ENCODE data around the gene BRWD1.

The BRWD1 gene

GRCh38 chr21:39313571-39314142 lies at the start of gene BRWD1:
BRWD1 (minus strand) TSS chr21:39313632; CDS start chr21:39313491, 141 bp downstream.
- ATAC-seq, result peak; percentile 67
- TF ChIP-seq ZNF8 (CRISPR knock-in tag; IDR thresholded peaks at IDR 0.05), result 0 out of 2 replicates have a peak, but pooled peaks have one; percentile 25
- no peak for TF ChIP-seq GLIS3 (CRISPR knock-in tag; IDR thresholded peaks at IDR 0.05)
- TF ChIP-seq BACH2 (CRISPR knock-in tag; IDR thresholded peaks at IDR 0.05; ENCODE audit: borderline replicate concordance), result 0 out of 2 replicates have a peak, but pooled peaks have one; percentile 31
- TF ChIP-seq ZFP3 (CRISPR knock-in tag; IDR thresholded peaks at IDR 0.05), result peak; percentile 80; the same call in 1 of the 2 replicates
- no peak for TF ChIP-seq RARB (CRISPR knock-in tag; IDR thresholded peaks at IDR 0.05)
- TF ChIP-seq, protein P1, sequence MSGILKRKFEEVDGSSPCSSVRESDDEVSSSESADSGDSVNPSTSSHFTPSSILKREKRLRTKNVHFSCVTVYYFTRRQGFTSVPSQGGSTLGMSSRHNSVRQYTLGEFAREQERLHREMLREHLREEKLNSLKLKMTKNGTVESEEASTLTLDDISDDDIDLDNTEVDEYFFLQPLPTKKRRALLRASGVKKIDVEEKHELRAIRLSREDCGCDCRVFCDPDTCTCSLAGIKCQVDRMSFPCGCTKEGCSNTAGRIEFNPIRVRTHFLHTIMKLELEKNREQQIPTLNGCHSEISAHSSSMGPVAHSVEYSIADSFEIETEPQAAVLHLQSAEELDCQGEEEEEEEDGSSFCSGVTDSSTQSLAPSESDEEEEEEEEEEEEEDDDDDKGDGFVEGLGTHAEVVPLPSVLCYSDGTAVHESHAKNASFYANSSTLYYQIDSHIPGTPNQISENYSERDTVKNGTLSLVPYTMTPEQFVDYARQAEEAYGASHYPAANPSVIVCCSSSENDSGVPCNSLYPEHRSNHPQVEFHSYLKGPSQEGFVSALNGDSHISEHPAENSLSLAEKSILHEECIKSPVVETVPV (CRISPR knock-in tag; IDR thresholded peaks at IDR 0.05), result 0 out of 2 replicates have a peak, but pooled peaks have one; percentile 48
- no peak for TF ChIP-seq OSR1 (CRISPR knock-in tag; IDR thresholded peaks at IDR 0.05)
- peak; percentile 96 for TF ChIP-seq CSDC2 (CRISPR knock-in tag; IDR thresholded peaks at IDR 0.05)
- no peak for TF ChIP-seq ZC3H10 (CRISPR knock-in tag; IDR thresholded peaks at IDR 0.05)
- no peak for TF ChIP-seq CREB5 (CRISPR knock-in tag; IDR thresholded peaks at IDR 0.05; ENCODE audit: low read depth)
- TF ChIP-seq TCF4 (CRISPR knock-in tag; IDR thresholded peaks at IDR 0.05; ENCODE audit: borderline replicate concordance), result no peak
- TF ChIP-seq ZNF565 (CRISPR knock-in tag; conservative IDR thresholded peaks at IDR 0.05; ENCODE audit: low read depth), result no peak
- TF ChIP-seq, protein P2, sequence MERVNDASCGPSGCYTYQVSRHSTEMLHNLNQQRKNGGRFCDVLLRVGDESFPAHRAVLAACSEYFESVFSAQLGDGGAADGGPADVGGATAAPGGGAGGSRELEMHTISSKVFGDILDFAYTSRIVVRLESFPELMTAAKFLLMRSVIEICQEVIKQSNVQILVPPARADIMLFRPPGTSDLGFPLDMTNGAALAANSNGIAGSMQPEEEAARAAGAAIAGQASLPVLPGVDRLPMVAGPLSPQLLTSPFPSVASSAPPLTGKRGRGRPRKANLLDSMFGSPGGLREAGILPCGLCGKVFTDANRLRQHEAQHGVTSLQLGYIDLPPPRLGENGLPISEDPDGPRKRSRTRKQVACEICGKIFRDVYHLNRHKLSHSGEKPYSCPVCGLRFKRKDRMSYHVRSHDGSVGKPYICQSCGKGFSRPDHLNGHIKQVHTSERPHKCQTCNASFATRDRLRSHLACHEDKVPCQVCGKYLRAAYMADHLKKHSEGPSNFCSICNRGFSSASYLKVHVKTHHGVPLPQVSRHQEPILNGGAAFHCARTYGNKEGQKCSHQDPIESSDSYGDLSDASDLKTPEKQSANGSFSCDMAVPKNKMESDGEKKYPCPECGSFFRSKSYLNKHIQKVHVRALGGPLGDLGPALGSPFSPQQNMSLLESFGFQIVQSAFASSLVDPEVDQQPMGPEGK (CRISPR knock-in tag; IDR thresholded peaks at IDR 0.05; ENCODE audit: borderline replicate concordance), result peak; percentile 46; the same call in 1 of the 2 replicates
- TF ChIP-seq ARNTL (CRISPR knock-in tag; IDR thresholded peaks at IDR 0.05; ENCODE audit: borderline replicate concordance, low read depth), result no peak
- TF ChIP-seq ESRRG (CRISPR knock-in tag; IDR thresholded peaks at IDR 0.05), result no peak
- no peak for TF ChIP-seq ISL1 (CRISPR knock-in tag; IDR thresholded peaks at IDR 0.05)
- 0 out of 2 replicates have a peak, but pooled peaks have one; percentile 82 for TF ChIP-seq POU6F1 (CRISPR knock-in tag; IDR thresholded peaks at IDR 0.05; ENCODE audit: borderline replicate concordance, low read depth)
- TF ChIP-seq TOX (CRISPR knock-in tag; IDR thresholded peaks at IDR 0.05; ENCODE audit: borderline replicate concordance), result no peak
- TF ChIP-seq SNAI2 (CRISPR knock-in tag; IDR thresholded peaks at IDR 0.05), result no peak
- TF ChIP-seq ZNF70 (CRISPR knock-in tag; IDR thresholded peaks at IDR 0.05), result 0 out of 2 replicates have a peak, but pooled peaks have one; percentile 32
- TF ChIP-seq ZFP30 (CRISPR knock-in tag; IDR thresholded peaks at IDR 0.05), result no peak
- no peak for TF ChIP-seq PPARA (CRISPR knock-in tag; IDR thresholded peaks at IDR 0.05; ENCODE audit: borderline replicate concordance)
- peak; percentile 82; the same call in 1 of the 2 replicates for TF ChIP-seq TSHZ2 (CRISPR knock-in tag; IDR thresholded peaks at IDR 0.05)

DNA sequence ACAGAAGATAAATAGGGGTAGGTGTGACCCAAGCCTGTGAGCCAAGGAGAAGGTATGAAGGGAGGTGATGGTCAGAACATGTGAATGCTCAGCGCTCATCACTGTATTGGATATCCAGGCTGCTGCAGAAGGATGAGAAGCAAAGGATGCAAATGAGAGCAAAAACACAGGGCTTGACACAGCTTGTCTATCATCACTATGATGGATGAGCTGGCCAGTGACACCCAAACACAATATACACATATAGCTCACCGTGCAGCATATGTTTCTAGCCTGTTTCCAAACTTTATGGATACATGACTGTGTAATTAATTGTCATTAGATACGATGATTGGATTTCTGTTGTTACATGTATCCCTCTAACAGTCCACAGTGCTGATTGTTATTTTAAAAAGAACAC lies 49.3 kb upstream of the BRWD1 start:
- ATAC-seq, result no peak
- TF ChIP-seq OSR1 (CRISPR knock-in tag; IDR thresholded peaks at IDR 0.05) (no peak), PPARA (CRISPR knock-in tag; IDR thresholded peaks at IDR 0.05; ENCODE audit: borderline replicate concordance) (no peak), TCF4 (CRISPR knock-in tag; IDR thresholded peaks at IDR 0.05; ENCODE audit: borderline replicate concordance) (no peak), ZC3H10 (CRISPR knock-in tag; IDR thresholded peaks at IDR 0.05) (no peak), ISL1 (CRISPR knock-in tag; IDR thresholded peaks at IDR 0.05) (no peak), RARB (CRISPR knock-in tag; IDR thresholded peaks at IDR 0.05) (no peak), BACH2 (CRISPR knock-in tag; IDR thresholded peaks at IDR 0.05; ENCODE audit: borderline replicate concordance) (no peak), GLIS3 (CRISPR knock-in tag; IDR thresholded peaks at IDR 0.05) (no peak), ZNF8 (CRISPR knock-in tag; IDR thresholded peaks at IDR 0.05) (no peak), POU6F1 (CRISPR knock-in tag; IDR thresholded peaks at IDR 0.05; ENCODE audit: borderline replicate concordance, low read depth) (no peak), ZFP30 (CRISPR knock-in tag; IDR thresholded peaks at IDR 0.05) (no peak), SNAI2 (CRISPR knock-in tag; IDR thresholded peaks at IDR 0.05) (no peak), ZNF565 (CRISPR knock-in tag; conservative IDR thresholded peaks at IDR 0.05; ENCODE audit: low read depth) (no peak), ESRRG (CRISPR knock-in tag; IDR thresholded peaks at IDR 0.05) (no peak), ARNTL (CRISPR knock-in tag; IDR thresholded peaks at IDR 0.05; ENCODE audit: borderline replicate concordance, low read depth) (no peak)
- TF ChIP-seq, protein P2 (CRISPR knock-in tag; IDR thresholded peaks at IDR 0.05; ENCODE audit: borderline replicate concordance), result no peak

Data from SK-N-SH treated with all-trans-retinoic acid at 6 μM for 48 hours (cell line).